ENCODE results near the gene ATXN7. TPM values are rescaled to one million over a fixed set of nuclear protein-coding genes. Genes with fewer than 3 reads are reported as not detected.

Gene ATXN7
- total and polyA plus RNA-seq, 2 of the 13 experiments (the other 11 are each of a cell fraction or from before 2014, with no cell fraction given), result 13.8 to 20.0 TPM

DNA sequence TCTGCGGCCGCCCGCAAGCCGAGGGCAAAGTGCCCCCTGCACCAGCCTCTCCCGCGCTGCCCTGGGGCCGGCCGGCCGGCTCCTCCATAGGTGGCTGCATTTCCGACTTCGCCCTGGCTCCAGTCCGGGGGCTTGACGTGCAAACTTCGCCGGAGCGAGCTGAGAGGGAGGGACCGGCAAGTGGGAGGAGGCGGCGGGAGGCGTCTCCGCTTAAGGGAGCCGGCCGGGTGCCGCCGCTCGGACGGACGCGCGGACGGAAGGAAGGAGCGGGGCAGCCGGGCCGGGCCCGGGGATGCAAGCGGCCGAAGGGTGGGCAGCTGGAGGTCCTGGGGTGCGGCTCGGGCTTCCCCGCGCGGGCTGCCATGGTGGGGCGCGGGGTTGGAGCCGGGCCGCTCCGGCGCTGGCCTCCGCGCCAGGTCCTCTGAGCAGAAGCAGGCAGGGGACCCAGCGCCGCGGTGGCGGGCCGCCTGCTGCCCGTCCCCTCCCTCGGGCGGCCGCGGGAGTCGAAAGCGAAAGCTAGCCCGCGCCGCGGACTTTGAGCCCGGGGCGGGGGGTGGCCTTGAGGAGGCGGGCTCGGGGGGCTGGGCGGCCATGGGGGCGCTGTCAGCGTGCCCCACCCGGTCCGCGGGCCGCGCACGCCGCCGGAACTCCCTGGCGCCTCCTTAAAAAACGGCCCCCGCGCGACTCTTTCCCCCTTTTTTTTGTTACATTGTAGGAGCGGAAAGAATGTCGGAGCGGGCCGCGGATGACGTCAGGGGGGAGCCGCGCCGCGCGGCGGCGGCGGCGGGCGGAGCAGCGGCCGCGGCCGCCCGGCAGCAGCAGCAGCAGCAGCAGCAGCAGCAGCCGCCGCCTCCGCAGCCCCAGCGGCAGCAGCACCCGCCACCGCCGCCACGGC lies 48.5 kb downstream of the ATXN7 start, which contains the start of gene SCAANT1 (continued):
- peak; percentile 92 for TF ChIP-seq ZFP91 (CRISPR knock-in tag; IDR thresholded peaks at IDR 0.05; ENCODE audit: borderline replicate concordance)
- TF ChIP-seq, protein P1, sequence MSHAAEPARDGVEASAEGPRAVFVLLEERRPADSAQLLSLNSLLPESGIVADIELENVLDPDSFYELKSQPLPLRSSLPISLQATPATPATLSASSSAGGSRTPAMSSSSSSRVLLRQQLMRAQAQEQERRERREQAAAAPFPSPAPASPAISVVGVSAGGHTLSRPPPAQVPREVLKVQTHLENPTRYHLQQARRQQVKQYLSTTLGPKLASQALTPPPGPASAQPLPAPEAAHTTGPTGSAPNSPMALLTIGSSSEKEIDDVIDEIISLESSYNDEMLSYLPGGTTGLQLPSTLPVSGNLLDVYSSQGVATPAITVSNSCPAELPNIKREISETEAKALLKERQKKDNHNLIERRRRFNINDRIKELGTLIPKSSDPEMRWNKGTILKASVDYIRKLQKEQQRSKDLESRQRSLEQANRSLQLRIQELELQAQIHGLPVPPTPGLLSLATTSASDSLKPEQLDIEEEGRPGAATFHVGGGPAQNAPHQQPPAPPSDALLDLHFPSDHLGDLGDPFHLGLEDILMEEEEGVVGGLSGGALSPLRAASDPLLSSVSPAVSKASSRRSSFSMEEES (CRISPR knock-in tag; IDR thresholded peaks at IDR 0.05), result no peak
- no peak for TF ChIP-seq DPF2 (CRISPR knock-in tag; IDR thresholded peaks at IDR 0.05; ENCODE audit: borderline replicate concordance, low read depth)
- peak; percentile 89 for TF ChIP-seq MEIS1 (CRISPR knock-in tag; IDR thresholded peaks at IDR 0.05; ENCODE audit: borderline replicate concordance)
- TF ChIP-seq ZNF234 (CRISPR knock-in tag; conservative IDR thresholded peaks at IDR 0.05), result peak; percentile 78; the same call in 1 of the 2 replicates
- TF ChIP-seq ZNF775 (CRISPR knock-in tag; IDR thresholded peaks at IDR 0.05; ENCODE audit: borderline replicate concordance), result 0 out of 2 replicates have a peak, but pooled peaks have one; percentile 76
- TF ChIP-seq, protein P2, sequence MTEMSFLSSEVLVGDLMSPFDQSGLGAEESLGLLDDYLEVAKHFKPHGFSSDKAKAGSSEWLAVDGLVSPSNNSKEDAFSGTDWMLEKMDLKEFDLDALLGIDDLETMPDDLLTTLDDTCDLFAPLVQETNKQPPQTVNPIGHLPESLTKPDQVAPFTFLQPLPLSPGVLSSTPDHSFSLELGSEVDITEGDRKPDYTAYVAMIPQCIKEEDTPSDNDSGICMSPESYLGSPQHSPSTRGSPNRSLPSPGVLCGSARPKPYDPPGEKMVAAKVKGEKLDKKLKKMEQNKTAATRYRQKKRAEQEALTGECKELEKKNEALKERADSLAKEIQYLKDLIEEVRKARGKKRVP (CRISPR knock-in tag; IDR thresholded peaks at IDR 0.05), result 0 out of 4 replicates have a peak, but pooled peaks of 1 of the 2 experiments have one; percentile 2
- 0 out of 2 replicates have a peak, but pooled peaks have one; percentile 48 for TF ChIP-seq GATAD1 (CRISPR knock-in tag; IDR thresholded peaks at IDR 0.05)
- no peak for TF ChIP-seq ZNF598 (CRISPR knock-in tag; IDR thresholded peaks at IDR 0.05; ENCODE audit: borderline replicate concordance)
- TF ChIP-seq, protein P3, sequence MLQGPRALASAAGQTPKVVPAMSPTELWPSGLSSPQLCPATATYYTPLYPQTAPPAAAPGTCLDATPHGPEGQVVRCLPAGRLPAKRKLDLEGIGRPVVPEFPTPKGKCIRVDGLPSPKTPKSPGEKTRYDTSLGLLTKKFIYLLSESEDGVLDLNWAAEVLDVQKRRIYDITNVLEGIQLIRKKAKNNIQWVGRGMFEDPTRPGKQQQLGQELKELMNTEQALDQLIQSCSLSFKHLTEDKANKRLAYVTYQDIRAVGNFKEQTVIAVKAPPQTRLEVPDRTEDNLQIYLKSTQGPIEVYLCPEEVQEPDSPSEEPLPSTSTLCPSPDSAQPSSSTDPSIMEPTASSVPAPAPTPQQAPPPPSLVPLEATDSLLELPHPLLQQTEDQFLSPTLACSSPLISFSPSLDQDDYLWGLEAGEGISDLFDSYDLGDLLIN (CRISPR knock-in tag; IDR thresholded peaks at IDR 0.05; ENCODE audit: borderline replicate concordance), result no peak
- TF ChIP-seq ZNF33A (CRISPR knock-in tag; IDR thresholded peaks at IDR 0.05; ENCODE audit: borderline replicate concordance), result no peak
- no peak for TF ChIP-seq ELF4 (CRISPR knock-in tag; IDR thresholded peaks at IDR 0.05; ENCODE audit: borderline replicate concordance)
- TF ChIP-seq, protein P4, sequence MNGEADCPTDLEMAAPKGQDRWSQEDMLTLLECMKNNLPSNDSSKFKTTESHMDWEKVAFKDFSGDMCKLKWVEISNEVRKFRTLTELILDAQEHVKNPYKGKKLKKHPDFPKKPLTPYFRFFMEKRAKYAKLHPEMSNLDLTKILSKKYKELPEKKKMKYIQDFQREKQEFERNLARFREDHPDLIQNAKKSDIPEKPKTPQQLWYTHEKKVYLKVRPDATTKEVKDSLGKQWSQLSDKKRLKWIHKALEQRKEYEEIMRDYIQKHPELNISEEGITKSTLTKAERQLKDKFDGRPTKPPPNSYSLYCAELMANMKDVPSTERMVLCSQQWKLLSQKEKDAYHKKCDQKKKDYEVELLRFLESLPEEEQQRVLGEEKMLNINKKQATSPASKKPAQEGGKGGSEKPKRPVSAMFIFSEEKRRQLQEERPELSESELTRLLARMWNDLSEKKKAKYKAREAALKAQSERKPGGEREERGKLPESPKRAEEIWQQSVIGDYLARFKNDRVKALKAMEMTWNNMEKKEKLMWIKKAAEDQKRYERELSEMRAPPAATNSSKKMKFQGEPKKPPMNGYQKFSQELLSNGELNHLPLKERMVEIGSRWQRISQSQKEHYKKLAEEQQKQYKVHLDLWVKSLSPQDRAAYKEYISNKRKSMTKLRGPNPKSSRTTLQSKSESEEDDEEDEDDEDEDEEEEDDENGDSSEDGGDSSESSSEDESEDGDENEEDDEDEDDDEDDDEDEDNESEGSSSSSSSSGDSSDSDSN (CRISPR knock-in tag; IDR thresholded peaks at IDR 0.05), result peak; percentile 97
- TF ChIP-seq FLYWCH1 (CRISPR knock-in tag; IDR thresholded peaks at IDR 0.05), result no peak
- no peak for TF ChIP-seq KLF9 (CRISPR knock-in tag; IDR thresholded peaks at IDR 0.05; ENCODE audit: low read depth)
- TF ChIP-seq ZNF7 (CRISPR knock-in tag; IDR thresholded peaks at IDR 0.05), result no peak
- TF ChIP-seq ZFP36L2 (CRISPR knock-in tag; IDR thresholded peaks at IDR 0.05), result no peak
- TF ChIP-seq CCDC6 (CRISPR knock-in tag; IDR thresholded peaks at IDR 0.05), result 0 out of 2 replicates have a peak, but pooled peaks have one; percentile 51
- TF ChIP-seq PRPF4 (IDR thresholded peaks at IDR 0.05; ENCODE audit: low read depth, low read length, poor library complexity, severe bottlenecking), result no peak

Measured in HepG2 (cell line).